ENCODE measurements around the gene LCMT2. TPM values are rescaled to one million over a fixed set of nuclear protein-coding genes. Genes with fewer than 3 reads are reported as not detected.

Gene LCMT2
- total and polyA plus RNA-seq, 10 of the 15 experiments (the other 5 are each of a cell fraction or from before 2014, with no cell fraction given), result 2.1 to 17.2 (median 14.9) TPM

DNA sequence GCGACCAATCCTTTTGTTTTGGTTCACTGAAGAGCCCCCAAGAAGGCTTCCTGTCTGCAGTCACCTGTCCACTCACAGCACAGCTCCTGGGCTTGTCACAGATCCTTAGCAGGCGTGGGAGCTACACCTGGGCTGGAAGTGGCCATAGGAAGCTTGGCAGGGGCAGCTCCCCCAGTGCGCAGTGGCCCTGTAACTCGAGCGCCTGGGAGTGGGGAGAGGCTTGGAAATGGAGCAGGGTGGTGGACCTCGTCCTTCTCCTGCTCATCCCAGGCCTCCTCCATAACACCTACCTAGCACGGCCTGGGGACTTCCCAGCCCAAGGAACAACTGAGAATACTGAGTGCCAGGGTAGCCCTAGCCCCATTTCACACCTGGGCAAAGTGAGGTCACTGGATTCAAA lies 44.3 kb downstream of the LCMT2 start (continued):
- TF ChIP-seq, protein P1, sequence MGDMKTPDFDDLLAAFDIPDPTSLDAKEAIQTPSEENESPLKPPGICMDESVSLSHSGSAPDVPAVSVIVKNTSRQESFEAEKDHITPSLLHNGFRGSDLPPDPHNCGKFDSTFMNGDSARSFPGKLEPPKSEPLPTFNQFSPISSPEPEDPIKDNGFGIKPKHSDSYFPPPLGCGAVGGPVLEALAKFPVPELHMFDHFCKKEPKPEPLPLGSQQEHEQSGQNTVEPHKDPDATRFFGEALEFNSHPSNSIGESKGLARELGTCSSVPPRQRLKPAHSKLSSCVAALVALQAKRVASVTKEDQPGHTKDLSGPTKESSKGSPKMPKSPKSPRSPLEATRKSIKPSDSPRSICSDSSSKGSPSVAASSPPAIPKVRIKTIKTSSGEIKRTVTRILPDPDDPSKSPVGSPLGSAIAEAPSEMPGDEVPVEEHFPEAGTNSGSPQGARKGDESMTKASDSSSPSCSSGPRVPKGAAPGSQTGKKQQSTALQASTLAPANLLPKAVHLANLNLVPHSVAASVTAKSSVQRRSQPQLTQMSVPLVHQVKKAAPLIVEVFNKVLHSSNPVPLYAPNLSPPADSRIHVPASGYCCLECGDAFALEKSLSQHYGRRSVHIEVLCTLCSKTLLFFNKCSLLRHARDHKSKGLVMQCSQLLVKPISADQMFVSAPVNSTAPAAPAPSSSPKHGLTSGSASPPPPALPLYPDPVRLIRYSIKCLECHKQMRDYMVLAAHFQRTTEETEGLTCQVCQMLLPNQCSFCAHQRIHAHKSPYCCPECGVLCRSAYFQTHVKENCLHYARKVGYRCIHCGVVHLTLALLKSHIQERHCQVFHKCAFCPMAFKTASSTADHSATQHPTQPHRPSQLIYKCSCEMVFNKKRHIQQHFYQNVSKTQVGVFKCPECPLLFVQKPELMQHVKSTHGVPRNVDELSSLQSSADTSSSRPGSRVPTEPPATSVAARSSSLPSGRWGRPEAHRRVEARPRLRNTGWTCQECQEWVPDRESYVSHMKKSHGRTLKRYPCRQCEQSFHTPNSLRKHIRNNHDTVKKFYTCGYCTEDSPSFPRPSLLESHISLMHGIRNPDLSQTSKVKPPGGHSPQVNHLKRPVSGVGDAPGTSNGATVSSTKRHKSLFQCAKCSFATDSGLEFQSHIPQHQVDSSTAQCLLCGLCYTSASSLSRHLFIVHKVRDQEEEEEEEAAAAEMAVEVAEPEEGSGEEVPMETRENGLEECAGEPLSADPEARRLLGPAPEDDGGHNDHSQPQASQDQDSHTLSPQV (IDR thresholded peaks at IDR 0.05), result no peak
- no peak for TF ChIP-seq NR2C2 (IDR thresholded peaks at IDR 0.05; ENCODE audit: borderline replicate concordance, control insufficient read depth, insufficient read length, low read depth)
- TF ChIP-seq, protein P2, sequence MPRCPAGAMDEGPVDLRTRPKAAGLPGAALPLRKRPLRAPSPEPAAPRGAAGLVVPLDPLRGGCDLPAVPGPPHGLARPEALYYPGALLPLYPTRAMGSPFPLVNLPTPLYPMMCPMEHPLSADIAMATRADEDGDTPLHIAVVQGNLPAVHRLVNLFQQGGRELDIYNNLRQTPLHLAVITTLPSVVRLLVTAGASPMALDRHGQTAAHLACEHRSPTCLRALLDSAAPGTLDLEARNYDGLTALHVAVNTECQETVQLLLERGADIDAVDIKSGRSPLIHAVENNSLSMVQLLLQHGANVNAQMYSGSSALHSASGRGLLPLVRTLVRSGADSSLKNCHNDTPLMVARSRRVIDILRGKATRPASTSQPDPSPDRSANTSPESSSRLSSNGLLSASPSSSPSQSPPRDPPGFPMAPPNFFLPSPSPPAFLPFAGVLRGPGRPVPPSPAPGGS (IDR thresholded peaks at IDR 0.05; ENCODE audit: borderline replicate concordance, insufficient read depth, low read depth, low read length, poor library complexity, severe bottlenecking), result no peak
- no peak for TF ChIP-seq EZH2 (IDR thresholded peaks at IDR 0.05; ENCODE audit: borderline replicate concordance, control insufficient read depth, low read depth, low read length)

DNA sequence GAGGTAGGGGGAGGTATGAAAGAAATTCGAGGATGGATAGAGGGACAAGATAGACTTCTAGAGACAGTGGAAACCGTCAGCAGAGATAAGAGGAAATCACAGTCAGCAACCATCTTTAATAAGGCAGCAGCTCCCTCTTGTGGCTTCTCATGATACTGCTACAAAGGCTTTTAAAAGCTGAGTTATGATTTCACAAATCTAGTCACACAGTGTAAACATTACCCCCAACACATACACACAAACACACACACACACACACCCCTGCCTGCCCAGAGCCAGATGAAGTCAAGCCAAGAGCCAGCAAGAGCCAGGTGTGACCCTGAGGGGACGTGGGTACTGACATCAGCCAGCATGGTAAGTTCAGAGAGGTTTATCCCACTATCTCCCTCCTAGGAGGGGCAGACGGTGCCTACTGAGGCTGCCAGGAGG lies 44.8 kb downstream of the LCMT2 start:
- no peaks in the 10 kb centered on the region for H3K4me1 ChIP-seq (ENCODE audit: control insufficient read depth, insufficient read depth, low read length)
- WGBS (ENCODE audit: insufficient coverage, insufficient replicate concordance, low lambda C conversion rate, missing lambda C conversion rate), result 7% methylated on average over 4 of the region's 4 CpGs
- no peaks in the 10 kb centered on the region for H3K36me3 ChIP-seq (ENCODE audit: control insufficient read depth in 2 of 2, insufficient read depth in 2 of 2, low read length in 1 of 2)
- H3K79me2 ChIP-seq (ENCODE audit: control insufficient read depth, insufficient read depth, low read length), result no peaks in the 10 kb centered on the region
- no peak overlapping the region for H2AFZ ChIP-seq (ENCODE audit: control insufficient read depth, low read depth, low read length)
- SMC1A ChIA-PET (ENCODE audit: uncharacterized antibody, unreplicated experiment), result interaction anchor here (0.6 to 7.3 kb wide), 36 partner anchors 9 to 669 kb away, joined by 3 to 249 read pairs (median 6); partner anchors contain the start of genes CCNDBP1, TGM5 and UBR1
- CTCF ChIA-PET, result interaction anchor here (0.6 to 9.9 kb wide), 53 partner anchors 10 to 638 kb away, joined by 3 to 458 read pairs (median 4); partner anchors contain the start of genes CCNDBP1, EPB42, TGM7 and TP53BP1
- no peaks in the 10 kb centered on the region for H3K9me3 ChIP-seq (replicated peaks; ENCODE audit: control insufficient read depth, insufficient read depth, low read length)
- intact Hi-C loops (cut with micrococcal nuclease; ENCODE audit: unreplicated experiment) (loop anchor here (1.0 kb wide), 3 partner anchors 60 to 581 kb away; no protein-coding TSS in a partner anchor), in situ Hi-C loops (cut with MboI) (loop anchor here (10.0 kb wide), 1 partner anchor 51 kb away; no protein-coding TSS in a partner anchor)
- H4K20me1 ChIP-seq (ENCODE audit: control insufficient read depth, insufficient read depth), result no peaks in the 10 kb centered on the region
- H3K27me3 ChIP-seq (replicated peaks in 1 of 2; ENCODE audit: control insufficient read depth in 2 of 2, insufficient read depth in 2 of 2, low read length in 1 of 2), result no peaks in the 10 kb centered on the region
- H3K4me3 ChIP-seq, result no peak overlapping the region
- H3K4me2 ChIP-seq (ENCODE audit: control insufficient read depth, insufficient read depth), result no peak overlapping the region
- POLR2A ChIA-PET, result interaction anchor here (0.6 to 2.2 kb wide), 2 partner anchors 10 to 60 kb away, joined by 3 to 9 read pairs; no protein-coding TSS in a partner anchor
- no TSS peak for BruUV-seq (replicated peaks)
- H3K27ac ChIP-seq (ENCODE audit: control insufficient read depth, insufficient read depth), result no peak overlapping the region
- DNase-seq (ENCODE audit: low read depth, low spot score) (peak; percentile 42), ATAC-seq (peak; percentile 91), FAIRE-seq (peak; percentile 98)
- no peak overlapping the region for H3K9ac ChIP-seq (ENCODE audit: control insufficient read depth, insufficient read depth, low read length)
- RAD21 ChIA-PET (ENCODE audit: unreplicated experiment), result interaction anchor here (0.6 to 6.1 kb wide), 25 partner anchors 9 to 359 kb away, joined by 3 to 201 read pairs (median 4); partner anchors contain the start of genes CCNDBP1, EPB42 and TGM5
- TF ChIP-seq MYB (IDR thresholded peaks at IDR 0.05; ENCODE audit: borderline replicate concordance, low read depth, low read length) (no peak), CHD4 (IDR thresholded peaks at IDR 0.05) (no peak), NR2F1 (conservative IDR thresholded peaks at IDR 0.05) (no peak), SPI1 (IDR thresholded peaks at IDR 0.05; ENCODE audit: borderline replicate concordance, insufficient read depth, low read depth, low read length) (peak; percentile 13; the same call in 1 of the 2 replicates)
- TF ChIP-seq, protein P3, sequence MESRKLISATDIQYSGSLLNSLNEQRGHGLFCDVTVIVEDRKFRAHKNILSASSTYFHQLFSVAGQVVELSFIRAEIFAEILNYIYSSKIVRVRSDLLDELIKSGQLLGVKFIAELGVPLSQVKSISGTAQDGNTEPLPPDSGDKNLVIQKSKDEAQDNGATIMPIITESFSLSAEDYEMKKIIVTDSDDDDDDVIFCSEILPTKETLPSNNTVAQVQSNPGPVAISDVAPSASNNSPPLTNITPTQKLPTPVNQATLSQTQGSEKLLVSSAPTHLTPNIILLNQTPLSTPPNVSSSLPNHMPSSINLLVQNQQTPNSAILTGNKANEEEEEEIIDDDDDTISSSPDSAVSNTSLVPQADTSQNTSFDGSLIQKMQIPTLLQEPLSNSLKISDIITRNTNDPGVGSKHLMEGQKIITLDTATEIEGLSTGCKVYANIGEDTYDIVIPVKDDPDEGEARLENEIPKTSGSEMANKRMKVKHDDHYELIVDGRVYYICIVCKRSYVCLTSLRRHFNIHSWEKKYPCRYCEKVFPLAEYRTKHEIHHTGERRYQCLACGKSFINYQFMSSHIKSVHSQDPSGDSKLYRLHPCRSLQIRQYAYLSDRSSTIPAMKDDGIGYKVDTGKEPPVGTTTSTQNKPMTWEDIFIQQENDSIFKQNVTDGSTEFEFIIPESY (IDR thresholded peaks at IDR 0.05), result no peak

Data from GM12878 (cell line).